Stimulated activated CD8-positive, alpha-beta memory T cell treated with anti-CD3 and anti-CD28 coated beads, Interleukin-7, amount 100 ng/mL, for 24 hours (primary cell): ENCODE measurements around the gene OR2AT4.
"Not testable (repeated sequence)": the region's sequence is repeated elsewhere in the genome, so short reads cannot be mapped to it uniquely, and the experiment has no call there.

Source experiments
- DNase-seq: peaks from one replicate; pipeline ENCODE4 v3.0.0-alpha.2; 2020; ENCODE audit warnings: low read depth

Gene OR2AT4

GRCh38 chr11:75103380-75104026 lies 6.8 kb upstream of the OR2AT4 start:
- DNase-seq = no peak

GRCh38 chr11:75101424-75102128 lies 4.9 kb upstream of the OR2AT4 start:
- no peak for DNase-seq

- no peak for DNase-seq
These were observed 3.6 kb upstream of the OR2AT4 start for GRCh38 chr11:75100314-75100713.

- no peak for DNase-seq
These were observed 3.0 kb upstream of the OR2AT4 start for GRCh38 chr11:75099635-75100034.

- not testable (repeated sequence) for DNase-seq
These were observed 2.3 kb upstream of the OR2AT4 start for GRCh38 chr11:75098835-75099439.

- DNase-seq = not testable (repeated sequence)
These were observed 1.5 kb upstream of the OR2AT4 start for GRCh38 chr11:75098181-75098580.

GRCh38 chr11:75097173-75097557 lies 489 bp upstream of the OR2AT4 start:
- DNase-seq = no peak

GRCh38 chr11:75094382-75094781 lies 2.3 kb downstream of the OR2AT4 start:
- DNase-seq = not testable (repeated sequence)

GRCh38 chr11:75090671-75091177 lies 6.0 kb downstream of the OR2AT4 start:
- DNase-seq = no peak

- no peak for DNase-seq
These were observed 9.1 kb downstream of the OR2AT4 start for GRCh38 chr11:75087319-75088305.

- DNase-seq = no peak
These were observed 11.8 kb downstream of the OR2AT4 start for GRCh38 chr11:75084883-75085282.

GRCh38 chr11:75083217-75083605 lies 13.5 kb downstream of the OR2AT4 start:
- DNase-seq = no peak

GRCh38 chr11:75082601-75083216 lies 14.0 kb downstream of the OR2AT4 start:
- DNase-seq = no peak

- no peak for DNase-seq
These were observed 17.1 kb downstream of the OR2AT4 start for GRCh38 chr11:75079546-75079945.

- no peak for DNase-seq
These were observed 18.4 kb downstream of the OR2AT4 start for GRCh38 chr11:75078233-75078632.

GRCh38 chr11:75077316-75077715 lies 19.4 kb downstream of the OR2AT4 start:
- no peak for DNase-seq

- DNase-seq = no peak
These were observed 20.0 kb downstream of the OR2AT4 start for GRCh38 chr11:75076671-75077070.

- DNase-seq = no peak
These were observed 23.1 kb downstream of the OR2AT4 start for GRCh38 chr11:75073459-75074190.

GRCh38 chr11:75072582-75072981 lies 24.1 kb downstream of the OR2AT4 start:
- DNase-seq = no peak

GRCh38 chr11:75069473-75069872 lies 27.2 kb downstream of the OR2AT4 start:
- DNase-seq = no peak

- DNase-seq = no peak
These were observed 27.7 kb downstream of the OR2AT4 start for GRCh38 chr11:75068993-75069392.
